Natural killer cell (primary cell): ENCODE data around the gene CTBP1. TPM values are rescaled to one million over a fixed set of nuclear protein-coding genes. Genes with fewer than 3 reads are reported as not detected.

Experiments used
- ATAC-seq, 3 donors: fragments of 150-1000 bp in 2 of 3; fragments of 200-7000 bp in 1 of 3; cut with Tn5 transposase; 1 replicate in 1 of 3; 2 replicates in 2 of 3; pipeline ENCODE4 v1.10.0; 2021; ENCODE audit warnings: mild to moderate bottlenecking in 2 of 3, moderate library complexity in 2 of 3
- DNase-seq, 2 donors: peaks; one replicate each; pipeline versions ENCODE4 v3.0.0 to v3.0.0-alpha.2; 2013 to 2021; ENCODE audit warnings: mixed read lengths in 1 of 2
- H3K27ac ChIP-seq: one replicate; pipeline ENCODE4 v1.5.1; 2013; ENCODE audit warnings: mild to moderate bottlenecking, low read length
- H3K27me3 ChIP-seq: one replicate; pipeline ENCODE4 v1.6.1; 2013; ENCODE audit warnings: low read length; ENCODE audit not compliant: control insufficient read depth, insufficient read depth
- H3K36me3 ChIP-seq: one replicate; pipeline ENCODE4 v1.6.1; 2013; ENCODE audit warnings: low read length; ENCODE audit not compliant: control insufficient read depth, insufficient read depth
- H3K4me1 ChIP-seq: one replicate; pipeline ENCODE4 v1.6.1; 2013; ENCODE audit warnings: low read length; ENCODE audit not compliant: control insufficient read depth, insufficient read depth
- H3K4me3 ChIP-seq: one replicate; pipeline ENCODE4 v1.5.1; 2013; ENCODE audit warnings: low read length
- H3K9me3 ChIP-seq: one replicate; pipeline ENCODE4 v1.6.1; 2013; ENCODE audit warnings: low read length; ENCODE audit not compliant: control insufficient read depth, insufficient read depth
- H3K27ac Mint-ChIP-seq, 2 donors: one replicate each; pipeline ENCODE4 v1.8.0; 2022; ENCODE audit warnings: mild to moderate bottlenecking in 2 of 2, mixed read lengths in 2 of 2, moderate library complexity in 1 of 2
- H3K27me3 Mint-ChIP-seq, 2 donors: one replicate each; pipeline ENCODE4 v1.8.0; 2022; ENCODE audit warnings: low read depth in 2 of 2, mixed read lengths in 2 of 2
- H3K36me3 Mint-ChIP-seq: one replicate; pipeline ENCODE4 v1.8.0; 2022; ENCODE audit warnings: mixed read lengths
- H3K4me1 Mint-ChIP-seq, 2 donors: one replicate each; pipeline ENCODE4 v1.8.0; 2022; ENCODE audit warnings: mixed read lengths in 2 of 2
- H3K4me3 Mint-ChIP-seq: one replicate; pipeline ENCODE4 v1.8.0; 2022; ENCODE audit warnings: mild to moderate bottlenecking, moderate library complexity, mixed read lengths
- H3K9me3 Mint-ChIP-seq, 2 donors: one replicate each; pipeline ENCODE4 v1.8.0; 2022; ENCODE audit warnings: mixed read lengths in 2 of 2
- CTCF ChIP-seq: fragments of 200-600 bp; IDR thresholded peaks from one replicate; pipeline ENCODE4 v1.8.0; 2022; ENCODE audit warnings: antibody characterized with exemption
- WGBS: methylation state at CpG from one replicate; pipeline ENCODE4 v1.1.7; 2013; ENCODE audit warnings: missing lambda C conversion rate; ENCODE audit not compliant: insufficient coverage; 5-methylcytosine and 5-hydroxymethylcytosine counted together
- intact Hi-C: fragments of 100-400 bp; cut with micrococcal nuclease; formaldehyde crosslinking; loops from one replicate; pipeline ENCODE4 v1.14.2; 2022
- total RNA-seq, 4 donors: library from RNA; stranded (reverse); fragments of 120-200 nt in 1 of 4; gene quantifications; one replicate each; pipeline versions ENCODE4 v1.2.3 to v1.2.4, GENCODE V29; 2013 to 2022

CTBP1 gene
- total RNA-seq, 3 donors from 2014 or later (not counting 1 experiment from before 2014, with no cell fraction given), result 384 to 388 (median 388) TPM

GRCh38 chr4:1241936-1242505, 6.9 kb downstream of the CTBP1 start:
- peaks cover 52 to 57% of the 10 kb centered on the region in 2 donors for H3K4me1 Mint-ChIP-seq
- Histone ChIP-seq H3K4me1 (peaks cover 54% of the 10 kb centered on the region), H3K9me3 (no peaks in the 10 kb centered on the region), H3K27ac (no peak overlapping the region), H3K27me3 (no peaks in the 10 kb centered on the region), H3K36me3 (peaks cover 27% of the 10 kb centered on the region), H3K4me3 (no peak overlapping the region)
- ATAC-seq (no peak), DNase-seq (peak in 1 of 2 donors; percentile 7)
- H3K27me3 Mint-ChIP-seq, result no peaks in the 10 kb centered on the region
- WGBS, result 90% methylated on average over 24 of the region's 24 CpGs
- no peaks in the 10 kb centered on the region for H3K36me3 Mint-ChIP-seq
- H3K9me3 Mint-ChIP-seq, result no peaks in the 10 kb centered on the region
- TF ChIP-seq CTCF, result no peak
- peak overlapping the region; percentile 13 for H3K4me3 Mint-ChIP-seq
- intact Hi-C loops, result no loop called here
- H3K27ac Mint-ChIP-seq, result peak overlapping the region; percentile 91 to 94

- H3K4me1 ChIP-seq, result peaks cover 49% of the 10 kb centered on the region
- WGBS, result 96% methylated on average over 21 of the region's 21 CpGs
- intact Hi-C loops, result no loop called here
- no peaks in the 10 kb centered on the region for H3K9me3 ChIP-seq
- no peaks in the 10 kb centered on the region for H3K36me3 Mint-ChIP-seq
- no peak overlapping the region for H3K4me3 ChIP-seq
- ATAC-seq (no peak), DNase-seq (no peak)
- peak overlapping the region; percentile 13 to 54 for H3K27ac Mint-ChIP-seq
- peaks cover 30% of the 10 kb centered on the region for H3K36me3 ChIP-seq
- H3K4me3 Mint-ChIP-seq, result no peak overlapping the region
- no peak for TF ChIP-seq CTCF
- no peaks in the 10 kb centered on the region for H3K27me3 Mint-ChIP-seq
- no peaks in the 10 kb centered on the region for H3K9me3 Mint-ChIP-seq
- H3K27me3 ChIP-seq, result no peaks in the 10 kb centered on the region
- H3K4me1 Mint-ChIP-seq, result peaks cover 47 to 51% of the 10 kb centered on the region in 2 donors
- H3K27ac ChIP-seq, result no peak overlapping the region
Measured at GRCh38 chr4:1241466-1241935, 7.4 kb downstream of the CTBP1 start.

GRCh38 chr4:1240721-1241465, 8.0 kb downstream of the CTBP1 start:
- intact Hi-C loops, result no loop called here
- no peaks in the 10 kb centered on the region for H3K9me3 ChIP-seq
- H3K27me3 Mint-ChIP-seq, result no peaks in the 10 kb centered on the region
- H3K4me1 ChIP-seq, result peaks cover 43% of the 10 kb centered on the region
- peaks cover 41 to 45% of the 10 kb centered on the region in 2 donors for H3K4me1 Mint-ChIP-seq
- no peaks in the 10 kb centered on the region for H3K27me3 ChIP-seq
- 87% methylated on average over 37 of the region's 37 CpGs for WGBS
- H3K27ac ChIP-seq, result no peak overlapping the region
- no peak overlapping the region for H3K4me3 ChIP-seq
- peaks cover 35% of the 10 kb centered on the region for H3K36me3 ChIP-seq
- no peaks in the 10 kb centered on the region for H3K36me3 Mint-ChIP-seq
- DNase-seq, result no peak
- no peak for TF ChIP-seq CTCF
- peak overlapping the region; percentile 13 to 54 for H3K27ac Mint-ChIP-seq
- no peak for ATAC-seq
- H3K4me3 Mint-ChIP-seq, result no peak overlapping the region
- no peaks in the 10 kb centered on the region for H3K9me3 Mint-ChIP-seq
